ENCODE measurements around the gene TSPAN9.

DNA sequence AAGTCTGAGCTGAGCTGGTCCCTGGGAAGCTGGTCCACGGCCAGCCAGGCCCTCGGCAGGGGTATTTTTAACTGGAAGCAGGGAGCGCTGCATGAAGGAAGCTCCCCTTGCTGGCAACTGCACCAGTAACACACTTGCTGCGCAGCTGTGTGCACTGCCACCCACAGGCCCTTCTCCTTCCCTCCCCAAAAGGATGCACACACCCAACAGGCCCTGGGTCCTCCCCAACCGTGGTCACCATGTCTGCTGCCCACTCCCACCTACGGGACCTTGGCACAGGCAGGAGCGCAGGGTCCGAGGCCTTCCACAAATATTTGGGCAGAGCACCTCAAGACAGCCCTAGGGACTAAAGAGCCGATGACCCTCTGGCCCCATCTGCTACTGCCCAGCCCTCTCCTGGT is 256.8 kb downstream of the TSPAN9 start:
- no peak for TF ChIP-seq SIN3A (IDR thresholded peaks at IDR 0.05; ENCODE audit: borderline replicate concordance, insufficient read depth, low read length)
- no peak for TF ChIP-seq FOXP2 (optimal IDR thresholded peaks at IDR 0.05; ENCODE audit: borderline replicate concordance, extremely low read depth, extremely low read length, insufficient read depth)
- TF ChIP-seq TAF1 (IDR thresholded peaks at IDR 0.05; ENCODE audit: borderline replicate concordance, insufficient read depth, low read length) = no peak
